ENCODE measurements around the gene STMN3.
A peak's percentile ranks its signal among the peaks of the same experiment; 100 is the strongest.

The STMN3 gene

GRCh38 chr20:63627751-63628245 is 25.4 kb downstream of the STMN3 start:
- Histone ChIP-seq H3K27ac (ENCODE audit: low read depth, low read length) (no peak overlapping the region), H3K4me3 (ENCODE audit: insufficient read depth, low read length, poor library complexity, severe bottlenecking) (peak overlapping the region; percentile 100), H3K79me2 (ENCODE audit: insufficient read depth, low read length) (peaks cover 29% of the 10 kb centered on the region), H3K4me2 (ENCODE audit: low read depth, low read length, poor library complexity, severe bottlenecking) (peak overlapping the region; percentile 74), H3K9me2 (replicated peaks; ENCODE audit: insufficient read depth, low read length) (no peaks in the 10 kb centered on the region), H4K20me1 (ENCODE audit: low read depth, low read length) (no peaks in the 10 kb centered on the region), H3K36me3 (ENCODE audit: low read length) (no peaks in the 10 kb centered on the region), H2AFZ (ENCODE audit: low read depth, low read length, severe bottlenecking) (peak overlapping the region; percentile 88), H3K9me3 (ENCODE audit: insufficient read depth, low read length) (no peaks in the 10 kb centered on the region), H3F3A (ENCODE audit: insufficient read depth) (peaks cover 17% of the 10 kb centered on the region; the same call in 1 of the 2 replicates), H3K27me3 (ENCODE audit: low read length) (no peaks in the 10 kb centered on the region), H3K9ac (ENCODE audit: low read length) (peak overlapping the region; percentile 99)
- TF ChIP-seq EZH2phosphoT487 (conservative IDR thresholded peaks at IDR 0.05; ENCODE audit: low read length) (no peak), CTCF (IDR thresholded peaks at IDR 0.05; ENCODE audit: insufficient read depth, low read length, poor library complexity, severe bottlenecking) (no peak)

- Histone ChIP-seq H3K4me3 (ENCODE audit: insufficient read depth, low read length, poor library complexity, severe bottlenecking) (peak overlapping the region; percentile 100), H3K79me2 (ENCODE audit: insufficient read depth, low read length) (peaks cover 35% of the 10 kb centered on the region), H3K9ac (ENCODE audit: low read length) (peak overlapping the region; percentile 99), H3K4me2 (ENCODE audit: low read depth, low read length, poor library complexity, severe bottlenecking) (peak overlapping the region; percentile 74), H3K9me3 (ENCODE audit: insufficient read depth, low read length) (no peaks in the 10 kb centered on the region), H2AFZ (ENCODE audit: low read depth, low read length, severe bottlenecking) (peak overlapping the region; percentile 88), H4K20me1 (ENCODE audit: low read depth, low read length) (no peaks in the 10 kb centered on the region), H3F3A (ENCODE audit: insufficient read depth) (peaks cover 17% of the 10 kb centered on the region; the same call in 1 of the 2 replicates), H3K36me3 (ENCODE audit: low read length) (no peaks in the 10 kb centered on the region), H3K27ac (ENCODE audit: low read depth, low read length) (peak overlapping the region; percentile 82), H3K27me3 (ENCODE audit: low read length) (no peaks in the 10 kb centered on the region), H3K9me2 (replicated peaks; ENCODE audit: insufficient read depth, low read length) (no peaks in the 10 kb centered on the region)
- TF ChIP-seq CTCF (IDR thresholded peaks at IDR 0.05; ENCODE audit: insufficient read depth, low read length, poor library complexity, severe bottlenecking) = no peak
Measured at GRCh38 chr20:63627129-63627750, 26.0 kb downstream of the STMN3 start.

- peak within 1 kb of the TSS; percentile 100 for H3K9ac ChIP-seq (ENCODE audit: low read length)
- peak within 1 kb of the TSS; percentile 88 for H2AFZ ChIP-seq (ENCODE audit: low read depth, low read length, severe bottlenecking)
Measured at GRCh38 chr20:63626424-63627128, 26.6 kb downstream of the STMN3 start, which contains the start of gene GMEB2. TSS of gene GMEB2 (minus strand) at chr20:63627101. CDS start at chr20:63619397, 7,704 bp downstream.

More at GRCh38 chr20:63626424-63627128, 26.6 kb downstream of the STMN3 start, which contains the start of gene GMEB2:
- Histone ChIP-seq H3K27me3 (ENCODE audit: low read length) (no peaks in the 10 kb centered on the region), H3K9me3 (ENCODE audit: insufficient read depth, low read length) (no peaks in the 10 kb centered on the region), H3K9me2 (replicated peaks; ENCODE audit: insufficient read depth, low read length) (no peaks in the 10 kb centered on the region), H3K4me3 (ENCODE audit: insufficient read depth, low read length, poor library complexity, severe bottlenecking) (peak within 1 kb of the TSS; percentile 100), H3K36me3 (ENCODE audit: low read length) (no peaks in the 10 kb centered on the region), H4K20me1 (ENCODE audit: low read depth, low read length) (no peaks in the 10 kb centered on the region), H3K79me2 (ENCODE audit: insufficient read depth, low read length) (peaks cover 41% of the 10 kb centered on the region), H3K4me2 (ENCODE audit: low read depth, low read length, poor library complexity, severe bottlenecking) (peak within 1 kb of the TSS; percentile 74), H3F3A (ENCODE audit: insufficient read depth) (peaks cover 17% of the 10 kb centered on the region; the same call in 1 of the 2 replicates), H3K27ac (ENCODE audit: low read depth, low read length) (peak within 1 kb of the TSS; percentile 82)
- TF ChIP-seq CTCF (IDR thresholded peaks at IDR 0.05; ENCODE audit: insufficient read depth, low read length, poor library complexity, severe bottlenecking) (no peak), EZH2phosphoT487 (conservative IDR thresholded peaks at IDR 0.05; ENCODE audit: low read length) (no peak)
